ENCODE results near the gene BCL2L14. TPM values are rescaled to one million over a fixed set of nuclear protein-coding genes. Genes with fewer than 3 reads are reported as not detected.

Gene BCL2L14
- total RNA-seq, 1 experiment from 2014 or later, result 0.90 TPM

GRCh38 chr12:12095021-12095420 lies 24.3 kb downstream of the BCL2L14 start:
- ChIA-PET CTCF (no interaction called here), POLR2A (interaction anchor here (0.7 kb wide), 1 partner anchor 234 kb away, joined by 9 read pairs; no protein-coding TSS in a partner anchor)
- Mint-ChIP-seq H3K36me3 (peaks cover 3% of the 10 kb centered on the region; the same call in 1 of the 2 replicates), H3K9me3 (no peaks in the 10 kb centered on the region), H3K27ac (no peak overlapping the region), H3K4me3 (no peak overlapping the region), H3K27me3 (ENCODE audit: low read depth) (no peaks in the 10 kb centered on the region), H3K4me1 (peaks cover 3% of the 10 kb centered on the region; the same call in 1 of the 2 replicates)
- TF ChIP-seq SMAD4 (CRISPR knock-in tag; IDR thresholded peaks at IDR 0.05), result no peak
- TF ChIP-seq NR1H2 (CRISPR knock-in tag; IDR thresholded peaks at IDR 0.05), result no peak
- TF ChIP-seq FOXJ3 (CRISPR knock-in tag; IDR thresholded peaks at IDR 0.05; ENCODE audit: borderline replicate concordance), result no peak
- no peak for TF ChIP-seq ZBTB21 (CRISPR knock-in tag; IDR thresholded peaks at IDR 0.05; ENCODE audit: borderline replicate concordance)
- TF ChIP-seq ZNF416 (CRISPR knock-in tag; IDR thresholded peaks at IDR 0.05), result no peak
- no peak for TF ChIP-seq TCF7 (CRISPR knock-in tag; IDR thresholded peaks at IDR 0.05; ENCODE audit: low read depth)
- TF ChIP-seq GRHL2 (CRISPR knock-in tag; IDR thresholded peaks at IDR 0.05; ENCODE audit: insufficient replicate concordance, severe bottlenecking), result no peak
- ATAC-seq (no peak), DNase-seq (ENCODE audit: low spot score) (no peak)

GRCh38 chr12:12097891-12098690 lies 27.4 kb downstream of the BCL2L14 start:
- Mint-ChIP-seq H3K9me3 (no peaks in the 10 kb centered on the region), H3K4me1 (no peaks in the 10 kb centered on the region), H3K36me3 (peaks cover 6% of the 10 kb centered on the region; the same call in 1 of the 2 replicates), H3K27me3 (ENCODE audit: low read depth) (no peaks in the 10 kb centered on the region), H3K4me3 (no peak overlapping the region), H3K27ac (no peak overlapping the region)
- ChIA-PET CTCF (no interaction called here), POLR2A (no interaction called here)
- no peak for DNase-seq (ENCODE audit: low spot score)
- TF ChIP-seq E2F5 (CRISPR knock-in tag; IDR thresholded peaks at IDR 0.05) (no peak), PREB (CRISPR knock-in tag; IDR thresholded peaks at IDR 0.05; ENCODE audit: borderline replicate concordance) (no peak), AFF4 (CRISPR knock-in tag; IDR thresholded peaks at IDR 0.05; ENCODE audit: borderline replicate concordance) (no peak), KAT7 (CRISPR knock-in tag; IDR thresholded peaks at IDR 0.05; ENCODE audit: borderline replicate concordance) (no peak), FOXP4 (CRISPR knock-in tag; IDR thresholded peaks at IDR 0.05) (no peak), CREB1 (CRISPR knock-in tag; IDR thresholded peaks at IDR 0.05) (no peak), OVOL2 (CRISPR knock-in tag; IDR thresholded peaks at IDR 0.05; ENCODE audit: borderline replicate concordance) (no peak), FOXK1 (CRISPR knock-in tag; IDR thresholded peaks at IDR 0.05) (no peak)
- ATAC-seq, result no peak

Data from WTC11 (cell line).